Measurements from ENCODE around the gene IQCF5. TPM values are rescaled to one million over a fixed set of nuclear protein-coding genes. Genes with fewer than 3 reads are reported as not detected.

Gene IQCF5
- total RNA-seq, 1 experiment from 2014 or later = not detected

DNA sequence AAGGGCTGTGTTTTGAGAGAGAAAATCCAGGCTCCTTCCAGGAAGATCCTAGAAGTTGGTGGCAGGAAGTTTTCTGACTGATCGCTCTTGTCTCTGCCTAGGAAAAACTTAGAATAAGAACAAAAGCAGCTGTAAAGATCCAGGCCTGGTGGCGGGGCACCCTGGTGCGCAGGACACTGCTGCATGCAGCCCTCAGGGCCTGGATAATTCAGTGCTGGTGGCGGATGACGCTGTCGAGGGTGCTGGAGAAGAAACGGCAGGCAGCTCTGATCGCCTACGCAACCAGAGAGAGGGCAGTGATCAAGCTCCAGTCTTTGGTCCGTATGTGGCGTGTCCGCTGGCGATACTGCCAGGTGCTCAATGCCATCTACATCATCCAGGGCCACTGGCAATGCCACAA is 12.5 kb downstream of the IQCF5 start (continued):
- TF ChIP-seq, protein P1, sequence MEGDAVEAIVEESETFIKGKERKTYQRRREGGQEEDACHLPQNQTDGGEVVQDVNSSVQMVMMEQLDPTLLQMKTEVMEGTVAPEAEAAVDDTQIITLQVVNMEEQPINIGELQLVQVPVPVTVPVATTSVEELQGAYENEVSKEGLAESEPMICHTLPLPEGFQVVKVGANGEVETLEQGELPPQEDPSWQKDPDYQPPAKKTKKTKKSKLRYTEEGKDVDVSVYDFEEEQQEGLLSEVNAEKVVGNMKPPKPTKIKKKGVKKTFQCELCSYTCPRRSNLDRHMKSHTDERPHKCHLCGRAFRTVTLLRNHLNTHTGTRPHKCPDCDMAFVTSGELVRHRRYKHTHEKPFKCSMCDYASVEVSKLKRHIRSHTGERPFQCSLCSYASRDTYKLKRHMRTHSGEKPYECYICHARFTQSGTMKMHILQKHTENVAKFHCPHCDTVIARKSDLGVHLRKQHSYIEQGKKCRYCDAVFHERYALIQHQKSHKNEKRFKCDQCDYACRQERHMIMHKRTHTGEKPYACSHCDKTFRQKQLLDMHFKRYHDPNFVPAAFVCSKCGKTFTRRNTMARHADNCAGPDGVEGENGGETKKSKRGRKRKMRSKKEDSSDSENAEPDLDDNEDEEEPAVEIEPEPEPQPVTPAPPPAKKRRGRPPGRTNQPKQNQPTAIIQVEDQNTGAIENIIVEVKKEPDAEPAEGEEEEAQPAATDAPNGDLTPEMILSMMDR (IDR thresholded peaks at IDR 0.05 in 2 of 3, conservative IDR thresholded peaks at IDR 0.05 in 1 of 3; ENCODE audit: borderline replicate concordance in 1 of 3, insufficient read depth in 1 of 3, low read depth in 2 of 3, low read length in 2 of 3) = no peak
- TF ChIP-seq ZNF274 (IDR thresholded peaks at IDR 0.05; ENCODE audit: low read depth, low read length) (no peak), EZH2 (IDR thresholded peaks at IDR 0.05) (no peak), EGR1 (IDR thresholded peaks at IDR 0.05; ENCODE audit: low read depth) (no peak), FOSL1 (IDR thresholded peaks at IDR 0.05; ENCODE audit: low read depth) (no peak), SIN3A (IDR thresholded peaks at IDR 0.05; ENCODE audit: low read depth) (no peak), SRF (IDR thresholded peaks at IDR 0.05; ENCODE audit: low read depth) (no peak), CEBPB (IDR thresholded peaks at IDR 0.05; ENCODE audit: low read depth) (no peak)
- TF ChIP-seq, protein P2, sequence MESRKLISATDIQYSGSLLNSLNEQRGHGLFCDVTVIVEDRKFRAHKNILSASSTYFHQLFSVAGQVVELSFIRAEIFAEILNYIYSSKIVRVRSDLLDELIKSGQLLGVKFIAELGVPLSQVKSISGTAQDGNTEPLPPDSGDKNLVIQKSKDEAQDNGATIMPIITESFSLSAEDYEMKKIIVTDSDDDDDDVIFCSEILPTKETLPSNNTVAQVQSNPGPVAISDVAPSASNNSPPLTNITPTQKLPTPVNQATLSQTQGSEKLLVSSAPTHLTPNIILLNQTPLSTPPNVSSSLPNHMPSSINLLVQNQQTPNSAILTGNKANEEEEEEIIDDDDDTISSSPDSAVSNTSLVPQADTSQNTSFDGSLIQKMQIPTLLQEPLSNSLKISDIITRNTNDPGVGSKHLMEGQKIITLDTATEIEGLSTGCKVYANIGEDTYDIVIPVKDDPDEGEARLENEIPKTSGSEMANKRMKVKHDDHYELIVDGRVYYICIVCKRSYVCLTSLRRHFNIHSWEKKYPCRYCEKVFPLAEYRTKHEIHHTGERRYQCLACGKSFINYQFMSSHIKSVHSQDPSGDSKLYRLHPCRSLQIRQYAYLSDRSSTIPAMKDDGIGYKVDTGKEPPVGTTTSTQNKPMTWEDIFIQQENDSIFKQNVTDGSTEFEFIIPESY (IDR thresholded peaks at IDR 0.05; ENCODE audit: extremely low read depth, insufficient replicate concordance, low read length) = no peak
- TF ChIP-seq, protein P3, sequence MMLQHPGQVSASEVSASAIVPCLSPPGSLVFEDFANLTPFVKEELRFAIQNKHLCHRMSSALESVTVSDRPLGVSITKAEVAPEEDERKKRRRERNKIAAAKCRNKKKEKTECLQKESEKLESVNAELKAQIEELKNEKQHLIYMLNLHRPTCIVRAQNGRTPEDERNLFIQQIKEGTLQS (IDR thresholded peaks at IDR 0.05) = no peak
